H9 (cell line): ENCODE measurements around the gene MFSD6. TPM values are rescaled to one million over a fixed set of nuclear protein-coding genes. Genes with fewer than 3 reads are reported as not detected.

Experiments used
- DNase-seq: peaks from one replicate; pipeline ENCODE4 v3.0.0-alpha.2; 2017
- H2AFZ ChIP-seq: one replicate; pipeline ENCODE4 v1.6.1; 2013; ENCODE audit warnings: mild to moderate bottlenecking, low read length, control low read depth, moderate library complexity
- H2AK5ac ChIP-seq: 2 replicates; pipeline ENCODE4 v1.6.1; 2013; ENCODE audit warnings: low read length, control low read depth, mixed read lengths; ENCODE audit not compliant: insufficient read length
- H2BK120ac ChIP-seq: one replicate; pipeline ENCODE4 v1.6.1; 2013; ENCODE audit warnings: low read depth, mild to moderate bottlenecking, low read length, control low read depth, inconsistent platforms; ENCODE audit not compliant: poor library complexity, severe bottlenecking
- H2BK12ac ChIP-seq: 2 replicates; pipeline ENCODE4 v1.6.1; 2013; ENCODE audit warnings: low read length, control low read depth, mixed read lengths, low read depth; ENCODE audit not compliant: insufficient read length
- H2BK15ac ChIP-seq: 2 replicates; pipeline ENCODE4 v1.6.1; 2013; ENCODE audit warnings: low read depth, low read length, control low read depth
- H2BK20ac ChIP-seq: one replicate; pipeline ENCODE4 v1.6.1; 2013; ENCODE audit warnings: low read depth, mild to moderate bottlenecking, low read length, control low read depth, inconsistent platforms; ENCODE audit not compliant: poor library complexity, severe bottlenecking
- H2BK5ac ChIP-seq: 2 replicates; pipeline ENCODE4 v1.6.1; 2013; ENCODE audit warnings: low read length, control low read depth, mixed read lengths; ENCODE audit not compliant: insufficient read length
- H3K14ac ChIP-seq: 2 replicates; pipeline ENCODE4 v1.6.1; 2013; ENCODE audit warnings: low read length, control low read depth; ENCODE audit not compliant: insufficient read depth
- H3K18ac ChIP-seq: 2 replicates; pipeline ENCODE4 v1.6.1; 2013; ENCODE audit warnings: low read depth, mild to moderate bottlenecking, mixed read lengths, low read length, control low read depth; ENCODE audit not compliant: insufficient read length
- H3K23ac ChIP-seq: 2 replicates; pipeline ENCODE4 v1.6.1; 2013; ENCODE audit warnings: low read length, control low read depth, mixed read lengths, low read depth; ENCODE audit not compliant: insufficient read length
- H3K23me2 ChIP-seq: 2 replicates; pipeline ENCODE4 v1.6.1; 2013; ENCODE audit warnings: low read depth, mild to moderate bottlenecking, mixed read lengths, low read length, control low read depth; ENCODE audit not compliant: insufficient read length, poor library complexity, severe bottlenecking
- H3K27ac ChIP-seq: 2 replicates; pipeline ENCODE4 v1.5.1; 2013; ENCODE audit warnings: low read length, control low read depth, mixed read lengths, low read depth; ENCODE audit not compliant: insufficient read length
- H3K27me3 ChIP-seq: 2 replicates; pipeline ENCODE4 v1.6.1; 2013; ENCODE audit warnings: low read length, control low read depth, inconsistent platforms; ENCODE audit not compliant: insufficient read depth
- H3K4ac ChIP-seq: 2 replicates; pipeline ENCODE4 v1.6.1; 2013; ENCODE audit warnings: low read depth, mild to moderate bottlenecking, control low read depth, inconsistent platforms, low read length, moderate library complexity
- H3K4me1 ChIP-seq: 2 replicates; pipeline ENCODE4 v1.6.1; 2013; ENCODE audit warnings: low read length, control low read depth, inconsistent platforms; ENCODE audit not compliant: insufficient read depth
- H3K4me2 ChIP-seq: 2 replicates; pipeline ENCODE4 v1.6.1; 2013; ENCODE audit warnings: low read length, control low read depth, mixed read lengths; ENCODE audit not compliant: insufficient read length, insufficient read depth
- H3K56ac ChIP-seq: 2 replicates; pipeline ENCODE4 v1.6.1; 2013; ENCODE audit warnings: low read depth, mild to moderate bottlenecking, mixed read lengths, low read length, control low read depth; ENCODE audit not compliant: insufficient read length
- H3K79me1 ChIP-seq: 2 replicates; pipeline ENCODE4 v1.6.1; 2013; ENCODE audit warnings: low read depth, mild to moderate bottlenecking, moderate library complexity, low read length, control low read depth, inconsistent platforms; ENCODE audit not compliant: insufficient read depth, poor library complexity, severe bottlenecking
- H3K79me2 ChIP-seq: 2 replicates; pipeline ENCODE4 v1.6.1; 2013; ENCODE audit warnings: low read length, control low read depth, inconsistent platforms; ENCODE audit not compliant: insufficient read depth
- H3K9ac ChIP-seq: 2 replicates; pipeline ENCODE4 v1.6.1; 2013; ENCODE audit warnings: low read length, control low read depth, mixed read lengths; ENCODE audit not compliant: insufficient read length; ENCODE audit errors: extremely low read depth
- H3K9me3 ChIP-seq: one replicate; pipeline ENCODE4 v1.6.1; 2013; ENCODE audit warnings: low read depth, low read length, inconsistent platforms; ENCODE audit not compliant: control insufficient read depth
- H3T11ph ChIP-seq: one replicate; pipeline ENCODE4 v1.6.1; 2013; ENCODE audit warnings: mild to moderate bottlenecking, low read length, control low read depth, inconsistent platforms
- H4K20me1 ChIP-seq: one replicate; pipeline ENCODE4 v1.6.1; 2013; ENCODE audit not compliant: control insufficient read depth, insufficient read length, insufficient read depth
- H4K5ac ChIP-seq: 2 replicates; pipeline ENCODE4 v1.6.1; 2013; ENCODE audit warnings: low read depth, mild to moderate bottlenecking, mixed read lengths, low read length, control low read depth; ENCODE audit not compliant: insufficient read length
- H4K8ac ChIP-seq: replicated peaks from 2 replicates; pipeline ENCODE4 v1.6.1; 2013; ENCODE audit warnings: low read length, control low read depth, mixed read lengths, low read depth; ENCODE audit not compliant: insufficient read length
- H4K91ac ChIP-seq: 2 replicates; pipeline ENCODE4 v1.6.1; 2013; ENCODE audit warnings: low read depth, mild to moderate bottlenecking, moderate library complexity, mixed read lengths, low read length, control low read depth; ENCODE audit not compliant: insufficient read length
- H3K27ac Mint-ChIP-seq, 3 experiments: 2 replicates in 2 of 3; 3 replicates in 1 of 3; pipeline ENCODE4 v1.8.0; 2020 to 2021; ENCODE audit warnings: mixed read lengths in 3 of 3, mild to moderate bottlenecking in 1 of 3, moderate library complexity in 1 of 3
- H3K27me3 Mint-ChIP-seq: 2 replicates; pipeline ENCODE4 v1.8.0; 2021; ENCODE audit warnings: low read depth, mild to moderate bottlenecking, moderate library complexity, mixed read lengths
- H3K36me3 Mint-ChIP-seq, 3 experiments: 2 replicates in 2 of 3; 3 replicates in 1 of 3; pipeline ENCODE4 v1.8.0; 2020 to 2021; ENCODE audit warnings: low read depth in 3 of 3, mixed read lengths in 3 of 3; ENCODE audit not compliant: insufficient read depth in 1 of 3
- H3K4me1 Mint-ChIP-seq, 2 experiments: 2 replicates each; pipeline ENCODE4 v1.8.0; 2020; ENCODE audit warnings: mixed read lengths in 2 of 2
- H3K4me3 Mint-ChIP-seq, 2 experiments: 2 replicates in 1 of 2; 3 replicates in 1 of 2; pipeline ENCODE4 v1.8.0; 2020 to 2021; ENCODE audit warnings: mild to moderate bottlenecking in 2 of 2, mixed read lengths in 2 of 2, moderate library complexity in 1 of 2
- H3K9me3 Mint-ChIP-seq, 2 experiments: 2 replicates in 1 of 2; 3 replicates in 1 of 2; pipeline ENCODE4 v1.8.0; 2020; ENCODE audit warnings: mild to moderate bottlenecking in 2 of 2, mixed read lengths in 2 of 2, moderate library complexity in 1 of 2
- WGBS: extraction: QIAGEN DNeasy Blood & Tissue Kit; methylation state at CpG from one replicate; pipeline ENCODE4 v1.1.7; 2013; ENCODE audit warnings: missing lambda C conversion rate, low lambda C conversion rate, mixed read lengths; ENCODE audit not compliant: insufficient read length; ENCODE audit errors: extremely low coverage; 5-methylcytosine and 5-hydroxymethylcytosine counted together
- total RNA-seq: library from RNA; stranded (reverse); gene quantifications from 2 replicates; pipeline ENCODE4 v1.2.1, GENCODE V29; 2021
- TF ChIP-seq, protein P1 (sequence below): fragments of 200-600 bp; sonication (generic); conservative IDR thresholded peaks from 3 replicates; pipeline ENCODE4 v1.8.0; 2021; ENCODE audit warnings: antibody characterized with exemption, mild to moderate bottlenecking

MFSD6 gene
- total RNA-seq, 1 experiment from 2014 or later, result 4.0 TPM

DNA sequence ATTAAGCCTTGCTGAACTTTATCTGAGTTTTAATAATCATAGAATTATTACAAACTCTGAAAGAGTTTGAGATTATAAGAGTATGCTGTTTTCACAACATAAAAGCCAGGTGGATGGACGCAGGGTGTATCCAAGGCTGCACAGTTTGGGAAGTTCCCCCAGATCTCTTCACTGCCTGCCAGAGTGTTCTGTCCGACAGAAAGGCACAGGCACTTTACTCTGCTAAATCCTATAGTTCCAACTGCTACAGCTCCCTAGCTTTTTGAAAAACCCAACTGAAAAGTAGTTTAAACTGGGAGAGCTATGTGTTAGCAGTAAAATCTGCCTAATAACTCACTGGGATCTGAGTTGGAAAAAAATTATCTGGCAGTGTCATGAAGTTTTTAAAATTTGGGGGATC, 38.0 kb downstream of the MFSD6 start:
- no peak overlapping the region for H2BK15ac ChIP-seq
- H3K27me3 ChIP-seq, result no peaks in the 10 kb centered on the region
- WGBS, result no CpG with 5 or more reads among the region's 2 CpGs
- no peaks in the 10 kb centered on the region for H3K36me3 Mint-ChIP-seq
- H4K8ac ChIP-seq, result no peak overlapping the region
- no peak overlapping the region for H3K4me3 Mint-ChIP-seq
- no peaks in the 10 kb centered on the region for H3K27me3 Mint-ChIP-seq
- H3K79me2 ChIP-seq, result no peaks in the 10 kb centered on the region
- H3K56ac ChIP-seq, result no peak overlapping the region
- H2BK5ac ChIP-seq, result no peak overlapping the region
- H3K27ac Mint-ChIP-seq, result no peak overlapping the region
- H3T11ph ChIP-seq, result no peak overlapping the region
- no peak overlapping the region for H2BK120ac ChIP-seq
- no peak overlapping the region for H3K9ac ChIP-seq
- no peak overlapping the region for H2AK5ac ChIP-seq
- H2BK12ac ChIP-seq, result no peak overlapping the region
- H3K4me1 Mint-ChIP-seq, result peaks cover 2 to 4% of the 10 kb centered on the region in 2 experiments
- no peak overlapping the region for H3K18ac ChIP-seq
- H3K4me2 ChIP-seq, result no peak overlapping the region
- no peaks in the 10 kb centered on the region for H3K23me2 ChIP-seq
- no peaks in the 10 kb centered on the region for H3K79me1 ChIP-seq
- no peaks in the 10 kb centered on the region for H4K20me1 ChIP-seq
- H3K9me3 Mint-ChIP-seq, result no peaks in the 10 kb centered on the region
- no peak overlapping the region for H4K91ac ChIP-seq
- H3K23ac ChIP-seq, result no peak overlapping the region
- H3K4me1 ChIP-seq, result no peaks in the 10 kb centered on the region
- H3K27ac ChIP-seq, result no peak overlapping the region
- H3K14ac ChIP-seq, result no peak overlapping the region
- H4K5ac ChIP-seq, result no peak overlapping the region
- no peak overlapping the region for H2AFZ ChIP-seq
- H3K9me3 ChIP-seq, result no peaks in the 10 kb centered on the region
- H2BK20ac ChIP-seq, result no peak overlapping the region
- DNase-seq, result no peak
- H3K4ac ChIP-seq, result no peak overlapping the region
- TF ChIP-seq, protein P1, sequence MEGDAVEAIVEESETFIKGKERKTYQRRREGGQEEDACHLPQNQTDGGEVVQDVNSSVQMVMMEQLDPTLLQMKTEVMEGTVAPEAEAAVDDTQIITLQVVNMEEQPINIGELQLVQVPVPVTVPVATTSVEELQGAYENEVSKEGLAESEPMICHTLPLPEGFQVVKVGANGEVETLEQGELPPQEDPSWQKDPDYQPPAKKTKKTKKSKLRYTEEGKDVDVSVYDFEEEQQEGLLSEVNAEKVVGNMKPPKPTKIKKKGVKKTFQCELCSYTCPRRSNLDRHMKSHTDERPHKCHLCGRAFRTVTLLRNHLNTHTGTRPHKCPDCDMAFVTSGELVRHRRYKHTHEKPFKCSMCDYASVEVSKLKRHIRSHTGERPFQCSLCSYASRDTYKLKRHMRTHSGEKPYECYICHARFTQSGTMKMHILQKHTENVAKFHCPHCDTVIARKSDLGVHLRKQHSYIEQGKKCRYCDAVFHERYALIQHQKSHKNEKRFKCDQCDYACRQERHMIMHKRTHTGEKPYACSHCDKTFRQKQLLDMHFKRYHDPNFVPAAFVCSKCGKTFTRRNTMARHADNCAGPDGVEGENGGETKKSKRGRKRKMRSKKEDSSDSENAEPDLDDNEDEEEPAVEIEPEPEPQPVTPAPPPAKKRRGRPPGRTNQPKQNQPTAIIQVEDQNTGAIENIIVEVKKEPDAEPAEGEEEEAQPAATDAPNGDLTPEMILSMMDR, result no peak
